SK-N-SH treated with all-trans-retinoic acid at 6 μM for 48 hours (cell line): ENCODE results near the gene C10orf105.

Experiments
- ARNTL ChIP-seq: fragments of 450-650 bp; formaldehyde crosslinking; IDR thresholded peaks from 2 replicates; pipeline ENCODE4 v1.5.0; 2020; ENCODE audit warnings: low read depth, mild to moderate bottlenecking, moderate library complexity, borderline replicate concordance
- CREB5 ChIP-seq: fragments of 250-450 bp; sonication (Bioruptor Pico); IDR thresholded peaks from 2 replicates; pipeline ENCODE4 v1.5.1; 2020; ENCODE audit warnings: low read depth, mild to moderate bottlenecking, moderate library complexity
- CSDC2 ChIP-seq: fragments of 250-450 bp; sonication (Bioruptor Pico); IDR thresholded peaks from 2 replicates; pipeline ENCODE4 v1.5.0; 2020; ENCODE audit warnings: mild to moderate bottlenecking, moderate library complexity
- ESRRG ChIP-seq: fragments of 250-450 bp; sonication (Bioruptor Pico); IDR thresholded peaks from 2 replicates; pipeline ENCODE4 v1.6.1; 2021; ENCODE audit warnings: mild to moderate bottlenecking
- GLIS3 ChIP-seq: fragments of 250-450 bp; sonication (Bioruptor Pico); IDR thresholded peaks from 2 replicates; pipeline ENCODE4 v1.5.0; 2020; ENCODE audit warnings: mild to moderate bottlenecking, moderate library complexity
- OSR1 ChIP-seq: fragments of 250-450 bp; sonication (Bioruptor Pico); IDR thresholded peaks from 2 replicates; pipeline ENCODE4 v1.8.0; 2022; ENCODE audit warnings: moderate library complexity, mild to moderate bottlenecking, inconsistent platforms
- PATZ1 ChIP-seq: fragments of 250-450 bp; sonication (Bioruptor Pico); IDR thresholded peaks from 2 replicates; pipeline ENCODE4 v1.8.0; 2020; ENCODE audit warnings: mild to moderate bottlenecking, moderate library complexity, borderline replicate concordance
- ZFP30 ChIP-seq: fragments of 450-650 bp; formaldehyde crosslinking; IDR thresholded peaks from 2 replicates; pipeline ENCODE4 v1.5.0; 2022; ENCODE audit warnings: mild to moderate bottlenecking, moderate library complexity

- TF ChIP-seq GLIS3 (CRISPR knock-in tag), result no peak
- no peak for TF ChIP-seq PATZ1
- no peak for TF ChIP-seq CREB5 (CRISPR knock-in tag)
- TF ChIP-seq CSDC2 (CRISPR knock-in tag), result no peak
- no peak for TF ChIP-seq ESRRG (CRISPR knock-in tag)
- TF ChIP-seq OSR1 (CRISPR knock-in tag), result no peak
- no peak for TF ChIP-seq ARNTL (CRISPR knock-in tag)
- TF ChIP-seq ZFP30, result no peak
These were observed 52.2 kb downstream of the C10orf105 start for GRCh38 chr10:71667387-71667752.
